H4 (cell line): ENCODE data around the gene NUDT16L1. TPM values are rescaled to one million over a fixed set of nuclear protein-coding genes. Genes with fewer than 3 reads are reported as not detected.

Experiments
- DNase-seq: peaks from one replicate; pipeline ENCODE4 v3.0.0-alpha.2; 2015; ENCODE audit warnings: low spot score
- total RNA-seq: library from RNA; depleted of rRNA; stranded (reverse); fragments of >200 nt; shearing (Covaris generic); gene quantifications from 2 replicates; pipeline ENCODE4 v1.2.3, GENCODE V29; 2014

Gene NUDT16L1
- total RNA-seq, 1 experiment from 2014 or later, result 39.6 TPM

- DNase-seq, result peak; percentile 39
These were observed 737 bp downstream of the NUDT16L1 start for GRCh38 chr16:4693956-4694641.

- DNase-seq, result no peak
These were observed 1.5 kb downstream of the NUDT16L1 start for GRCh38 chr16:4694642-4695451.

GRCh38 chr16:4695473-4696171 is 2.3 kb downstream of the NUDT16L1 start:
- no peak for DNase-seq

- DNase-seq, result no peak
These were observed 3.0 kb downstream of the NUDT16L1 start for GRCh38 chr16:4696172-4696904.

GRCh38 chr16:4696905-4697847 is 3.8 kb downstream of the NUDT16L1 start:
- DNase-seq, result no peak

- no peak for DNase-seq
These were observed 4.5 kb downstream of the NUDT16L1 start for GRCh38 chr16:4697848-4698291.

GRCh38 chr16:4698321-4699045 is 5.1 kb downstream of the NUDT16L1 start:
- no peak for DNase-seq

GRCh38 chr16:4699046-4699556 is 5.7 kb downstream of the NUDT16L1 start:
- DNase-seq, result no peak

- no peak for DNase-seq
These were observed 7.1 kb downstream of the NUDT16L1 start for GRCh38 chr16:4700380-4700996.

- no peak for DNase-seq
These were observed 7.8 kb downstream of the NUDT16L1 start for GRCh38 chr16:4700997-4701743.

- DNase-seq, result no peak
These were observed 8.6 kb downstream of the NUDT16L1 start for GRCh38 chr16:4701791-4702465.

GRCh38 chr16:4702466-4702808 is 9.1 kb downstream of the NUDT16L1 start:
- DNase-seq, result no peak

GRCh38 chr16:4703906-4704305 is 10.5 kb downstream of the NUDT16L1 start:
- no peak for DNase-seq

- DNase-seq, result no peak
These were observed 11.1 kb downstream of the NUDT16L1 start for GRCh38 chr16:4704491-4704890.

GRCh38 chr16:4704913-4705312 is 11.6 kb downstream of the NUDT16L1 start:
- no peak for DNase-seq

GRCh38 chr16:4706871-4707270 is 13.5 kb downstream of the NUDT16L1 start:
- DNase-seq, result no peak

- no peak for DNase-seq
These were observed 16.1 kb downstream of the NUDT16L1 start for GRCh38 chr16:4709481-4709880.
